GM06990 (cell line): Measurements from ENCODE around the gene HOXA11.

Experiments
- DNase-seq: peaks from one replicate; pipeline ENCODE4 v3.0.0-alpha.2; 2011; ENCODE audit not compliant: insufficient read length; ENCODE audit errors: extremely low read depth
- H3K27me3 ChIP-seq: replicated peaks from 2 replicates; pipeline ENCODE4 v1.6.0; 2011; ENCODE audit warnings: low read length; ENCODE audit not compliant: control insufficient read depth, insufficient read depth
- H3K36me3 ChIP-seq: 2 replicates; pipeline ENCODE4 v1.5.1; 2011; ENCODE audit warnings: low read length; ENCODE audit not compliant: control insufficient read depth, insufficient read depth
- H3K4me3 ChIP-seq: replicated peaks from 2 replicates; pipeline ENCODE4 v1.5.1; 2011; ENCODE audit warnings: low read depth, mild to moderate bottlenecking, control low read depth, low read length
- CTCF ChIP-seq: IDR thresholded peaks from 2 replicates; pipeline ENCODE4 v1.5.1; 2011; ENCODE audit warnings: low read length, control low read depth, mild to moderate bottlenecking, inconsistent platforms; ENCODE audit not compliant: insufficient read depth, poor library complexity, severe bottlenecking

HOXA11 gene

GRCh38 chr7:27209933-27210440 lies 25.0 kb upstream of the HOXA11 start:
- H3K27me3 ChIP-seq = no peaks in the 10 kb centered on the region; the same call in 1 of the 2 replicates
- no peak overlapping the region for H3K4me3 ChIP-seq
- no peaks in the 10 kb centered on the region for H3K36me3 ChIP-seq
- TF ChIP-seq CTCF = no peak
- no peak for DNase-seq

GRCh38 chr7:27208998-27209397 lies 24.0 kb upstream of the HOXA11 start:
- DNase-seq = no peak
- Histone ChIP-seq H3K27me3 (no peaks in the 10 kb centered on the region; the same call in 1 of the 2 replicates), H3K4me3 (no peak overlapping the region), H3K36me3 (no peaks in the 10 kb centered on the region)
- no peak for TF ChIP-seq CTCF

GRCh38 chr7:27207348-27207985 lies 22.4 kb upstream of the HOXA11 start:
- no peak overlapping the region for H3K4me3 ChIP-seq
- no peaks in the 10 kb centered on the region; the same call in 1 of the 2 replicates for H3K27me3 ChIP-seq
- H3K36me3 ChIP-seq = no peaks in the 10 kb centered on the region
- DNase-seq = no peak
- no peak for TF ChIP-seq CTCF

GRCh38 chr7:27205325-27206280 lies 20.6 kb upstream of the HOXA11 start:
- no peak overlapping the region for H3K4me3 ChIP-seq
- H3K36me3 ChIP-seq = no peaks in the 10 kb centered on the region
- peaks cover 5% of the 10 kb centered on the region for H3K27me3 ChIP-seq
- no peak for TF ChIP-seq CTCF
- DNase-seq = no peak

GRCh38 chr7:27204851-27205322 lies 19.9 kb upstream of the HOXA11 start:
- Histone ChIP-seq H3K4me3 (no peak overlapping the region), H3K27me3 (peaks cover 6% of the 10 kb centered on the region), H3K36me3 (no peaks in the 10 kb centered on the region)
- DNase-seq = no peak
- TF ChIP-seq CTCF = no peak
